Trophoblast cell (in vitro differentiated cells and primary cell): ENCODE results near the gene SLC4A4.

Experiments used
- DNase-seq, 2 donors: peaks; one replicate each; pipeline ENCODE4 v3.0.0-alpha.2; 2016
- H2AFZ ChIP-seq: 2 replicates; pipeline ENCODE4 v1.6.1; 2013; ENCODE audit warnings: low read length, moderate library complexity, mild to moderate bottlenecking; ENCODE audit not compliant: insufficient read depth, poor library complexity
- H2AK5ac ChIP-seq: 2 replicates; pipeline ENCODE4 v1.6.1; 2013; ENCODE audit warnings: mild to moderate bottlenecking, low read length
- H2BK120ac ChIP-seq: 2 replicates; pipeline ENCODE4 v1.6.1; 2013; ENCODE audit warnings: low read length, mild to moderate bottlenecking, moderate library complexity; ENCODE audit not compliant: insufficient read depth, poor library complexity
- H2BK12ac ChIP-seq: 2 replicates; pipeline ENCODE4 v1.6.1; 2013; ENCODE audit warnings: mild to moderate bottlenecking, low read length, moderate library complexity
- H2BK5ac ChIP-seq: 2 replicates; pipeline ENCODE4 v1.6.1; 2013; ENCODE audit warnings: low read length, low read depth, moderate library complexity, mild to moderate bottlenecking; ENCODE audit not compliant: poor library complexity
- H3K14ac ChIP-seq: 2 replicates; pipeline ENCODE4 v1.6.1; 2013; ENCODE audit warnings: mild to moderate bottlenecking, low read length
- H3K18ac ChIP-seq: 2 replicates; pipeline ENCODE4 v1.6.1; 2013; ENCODE audit warnings: mild to moderate bottlenecking, low read length
- H3K23ac ChIP-seq: 2 replicates; pipeline ENCODE4 v1.6.1; 2013; ENCODE audit warnings: low read length
- H3K27ac ChIP-seq: 2 replicates; pipeline ENCODE4 v1.5.1; 2013; ENCODE audit warnings: low read depth, mild to moderate bottlenecking, inconsistent platforms, low read length, moderate library complexity
- H3K27me3 ChIP-seq: 2 replicates; pipeline ENCODE4 v1.6.1; 2013; ENCODE audit warnings: inconsistent platforms, mild to moderate bottlenecking, low read length, moderate library complexity; ENCODE audit not compliant: insufficient read depth
- H3K36me3 ChIP-seq, 2 experiments: 1 replicate in 1 of 2; 2 replicates in 1 of 2; pipeline ENCODE4 v1.6.1; 2013; ENCODE audit warnings: low read length in 2 of 2, mild to moderate bottlenecking in 2 of 2, moderate library complexity in 1 of 2; ENCODE audit not compliant: insufficient read depth in 2 of 2, control insufficient read depth in 1 of 2
- H3K4ac ChIP-seq: 2 replicates; pipeline ENCODE4 v1.6.1; 2013; ENCODE audit warnings: low read depth, mild to moderate bottlenecking, low read length, moderate library complexity
- H3K4me1 ChIP-seq, 2 experiments: 1 replicate in 1 of 2; 2 replicates in 1 of 2; pipeline ENCODE4 v1.6.1; 2013; ENCODE audit warnings: low read length in 2 of 2, mild to moderate bottlenecking in 2 of 2, moderate library complexity in 1 of 2; ENCODE audit not compliant: insufficient read depth in 2 of 2, control insufficient read depth in 1 of 2
- H3K4me2 ChIP-seq: 2 replicates; pipeline ENCODE4 v1.6.1; 2013; ENCODE audit warnings: inconsistent platforms, mild to moderate bottlenecking, low read length, moderate library complexity
- H3K4me3 ChIP-seq: 2 replicates; pipeline ENCODE4 v1.5.1; 2013; ENCODE audit warnings: mild to moderate bottlenecking, low read depth, low read length, inconsistent platforms
- H3K79me1 ChIP-seq: one replicate; pipeline ENCODE4 v1.6.1; 2013; ENCODE audit warnings: low read length
- H3K79me2 ChIP-seq: 2 replicates; pipeline ENCODE4 v1.6.1; 2013; ENCODE audit warnings: low read length, mild to moderate bottlenecking; ENCODE audit not compliant: control insufficient read depth, insufficient read depth, poor library complexity
- H3K9ac ChIP-seq: 2 replicates; pipeline ENCODE4 v1.6.1; 2013; ENCODE audit warnings: mild to moderate bottlenecking, low read length
- H3K9me3 ChIP-seq: 2 replicates; pipeline ENCODE4 v1.6.1; 2013; ENCODE audit warnings: low read depth, mild to moderate bottlenecking, control low read depth, inconsistent platforms, low read length; ENCODE audit not compliant: insufficient read depth
- H4K12ac ChIP-seq: 2 replicates; pipeline ENCODE4 v1.6.1; 2013; ENCODE audit warnings: low read depth, mild to moderate bottlenecking, low read length, moderate library complexity
- H4K8ac ChIP-seq: 2 replicates; pipeline ENCODE4 v1.6.1; 2013; ENCODE audit warnings: low read depth, mild to moderate bottlenecking, low read length, moderate library complexity
- H4K91ac ChIP-seq: one replicate; pipeline ENCODE4 v1.6.1; 2013; ENCODE audit warnings: low read depth, mild to moderate bottlenecking, low read length, moderate library complexity
- WGBS: extraction: QIAGEN DNeasy Blood & Tissue Kit; methylation state at CpG from one replicate; pipeline ENCODE4 v1.1.7; 2013; ENCODE audit warnings: missing lambda C conversion rate; ENCODE audit not compliant: insufficient read length, insufficient coverage; ENCODE audit errors: extremely low coverage; 5-methylcytosine and 5-hydroxymethylcytosine counted together

Gene SLC4A4

DNA sequence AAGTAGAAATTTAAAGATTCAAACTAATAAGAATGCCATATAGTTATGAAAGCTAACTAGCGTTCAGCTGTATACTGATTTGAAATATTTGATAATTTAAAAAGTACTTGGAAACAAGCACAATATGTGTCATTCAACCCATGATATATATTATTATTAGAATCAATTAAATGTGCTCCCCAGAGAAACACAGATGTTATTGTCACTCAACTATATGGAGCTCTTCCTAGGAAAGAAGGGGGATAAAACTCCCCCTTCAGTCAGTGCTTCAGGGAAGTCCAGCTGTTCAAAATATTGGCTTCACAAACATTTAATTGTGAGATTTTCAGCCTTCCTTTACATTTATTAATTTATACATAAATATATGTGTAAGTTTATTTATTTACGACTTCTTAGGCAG is 135.9 kb downstream of the SLC4A4 start:
- no CpG with 5 or more reads among the region's 2 CpGs for WGBS

DNA sequence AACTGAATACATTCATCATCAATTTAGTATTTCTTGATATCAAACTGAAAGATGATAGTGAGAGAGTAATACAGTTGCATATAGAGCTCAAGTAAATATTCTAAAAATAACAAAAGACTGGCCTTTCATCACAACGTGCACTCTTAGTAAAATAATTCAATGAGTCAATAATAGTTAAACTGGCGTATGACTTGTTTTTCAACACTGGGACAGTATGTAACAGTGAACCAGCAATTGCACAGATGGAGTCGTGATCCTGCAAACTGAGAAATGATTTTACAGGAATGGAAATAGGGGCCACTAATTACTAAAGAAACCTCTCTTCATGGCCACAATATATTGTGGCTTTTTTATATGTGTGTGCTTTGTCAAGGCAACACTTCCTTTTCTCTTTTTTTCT is 137.4 kb downstream of the SLC4A4 start:
- WGBS, result no CpG with 5 or more reads among the region's 3 CpGs
- Histone ChIP-seq H3K4me3 (no peak overlapping the region), H3K18ac (no peak overlapping the region), H2AK5ac (no peak overlapping the region), H3K79me1 (no peaks in the 10 kb centered on the region), H2BK5ac (no peak overlapping the region), H3K4me1 (peaks cover 0 to 2% of the 10 kb centered on the region in 2 experiments), H3K27me3 (no peaks in the 10 kb centered on the region), H3K79me2 (no peaks in the 10 kb centered on the region), H3K9me3 (no peaks in the 10 kb centered on the region), H2BK120ac (no peak overlapping the region), H3K27ac (no peak overlapping the region), H3K23ac (no peak overlapping the region), H3K4ac (no peak overlapping the region), H3K36me3 (no peaks in the 10 kb centered on the region), H4K12ac (no peak overlapping the region), H3K4me2 (no peak overlapping the region), H4K91ac (no peak overlapping the region), H2AFZ (no peak overlapping the region), H2BK12ac (no peak overlapping the region), H4K8ac (no peak overlapping the region), H3K9ac (no peak overlapping the region), H3K14ac (no peak overlapping the region)
- DNase-seq, result no peak

More for the DNA sequence above, 135.9 kb downstream of the SLC4A4 start:
- H2BK12ac ChIP-seq, result no peak overlapping the region
- no peak overlapping the region for H4K91ac ChIP-seq
- H3K79me2 ChIP-seq, result no peaks in the 10 kb centered on the region
- H3K4me3 ChIP-seq, result no peak overlapping the region
- H3K9ac ChIP-seq, result no peak overlapping the region
- no peak overlapping the region for H4K12ac ChIP-seq
- no peak overlapping the region for H3K27ac ChIP-seq
- H3K9me3 ChIP-seq, result no peaks in the 10 kb centered on the region
- no peak overlapping the region for H3K23ac ChIP-seq
- no peak overlapping the region for H3K18ac ChIP-seq
- no peak overlapping the region for H2AFZ ChIP-seq
- no peak for DNase-seq
- no peak overlapping the region for H2BK5ac ChIP-seq
- no peak overlapping the region for H3K4me2 ChIP-seq
- no peaks in the 10 kb centered on the region for H3K79me1 ChIP-seq
- H4K8ac ChIP-seq, result no peak overlapping the region
- no peak overlapping the region for H3K4ac ChIP-seq
- no peak overlapping the region for H2BK120ac ChIP-seq
- H2AK5ac ChIP-seq, result no peak overlapping the region
- peaks cover 0 to 2% of the 10 kb centered on the region in 2 experiments for H3K4me1 ChIP-seq
- no peak overlapping the region for H3K14ac ChIP-seq
- no peaks in the 10 kb centered on the region for H3K27me3 ChIP-seq
- no peaks in the 10 kb centered on the region for H3K36me3 ChIP-seq

DNA sequence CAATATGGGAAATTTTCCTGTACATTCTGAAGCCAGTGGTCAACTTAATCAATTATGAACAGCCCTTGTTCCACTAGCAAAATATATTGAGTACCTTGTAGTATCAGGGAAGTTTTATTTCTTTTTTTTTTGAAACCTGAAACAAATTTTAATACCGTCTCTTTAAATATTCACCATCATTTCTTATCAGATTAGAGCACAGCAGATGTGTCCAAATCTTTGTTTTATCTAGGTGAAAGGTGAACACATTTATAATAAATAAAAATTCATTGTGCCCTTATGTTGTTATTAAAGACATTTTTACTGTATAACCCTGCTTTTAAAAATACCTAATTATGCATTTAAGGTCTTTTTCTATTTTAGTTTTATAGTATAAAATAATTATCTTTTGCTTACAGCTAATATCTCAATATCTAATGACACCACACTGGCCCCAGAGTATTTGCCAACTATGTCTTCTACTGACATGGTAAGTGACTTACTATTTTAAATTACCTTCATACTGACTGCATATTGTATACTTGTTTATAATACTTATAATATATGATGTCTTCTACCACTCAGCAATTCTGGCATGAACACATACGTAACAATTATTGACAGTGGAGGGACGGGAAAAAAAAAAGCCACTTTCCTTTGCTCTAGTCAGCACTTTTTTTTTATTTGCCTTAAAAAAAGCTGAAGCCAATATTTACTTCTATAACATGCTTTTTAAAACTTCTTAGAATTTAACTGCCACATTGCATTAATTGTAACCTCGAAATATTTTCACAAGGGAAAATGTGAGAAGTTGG is 147.9 kb downstream of the SLC4A4 start:
- Histone ChIP-seq H3K27ac (no peak overlapping the region), H2BK120ac (no peak overlapping the region), H4K12ac (no peak overlapping the region), H2BK12ac (no peak overlapping the region), H3K4me2 (no peak overlapping the region), H2BK5ac (no peak overlapping the region), H3K36me3 (no peaks in the 10 kb centered on the region), H4K8ac (no peak overlapping the region), H2AFZ (no peak overlapping the region), H3K27me3 (no peaks in the 10 kb centered on the region), H3K79me2 (no peaks in the 10 kb centered on the region), H3K23ac (no peak overlapping the region), H4K91ac (no peak overlapping the region), H2AK5ac (no peak overlapping the region), H3K4me3 (no peak overlapping the region), H3K18ac (no peak overlapping the region), H3K9me3 (no peaks in the 10 kb centered on the region), H3K14ac (no peak overlapping the region), H3K79me1 (no peaks in the 10 kb centered on the region), H3K9ac (no peak overlapping the region), H3K4me1 (no peaks in the 10 kb centered on the region), H3K4ac (no peak overlapping the region)
- no peak for DNase-seq
- no CpG with 5 or more reads among the region's 4 CpGs for WGBS

DNA sequence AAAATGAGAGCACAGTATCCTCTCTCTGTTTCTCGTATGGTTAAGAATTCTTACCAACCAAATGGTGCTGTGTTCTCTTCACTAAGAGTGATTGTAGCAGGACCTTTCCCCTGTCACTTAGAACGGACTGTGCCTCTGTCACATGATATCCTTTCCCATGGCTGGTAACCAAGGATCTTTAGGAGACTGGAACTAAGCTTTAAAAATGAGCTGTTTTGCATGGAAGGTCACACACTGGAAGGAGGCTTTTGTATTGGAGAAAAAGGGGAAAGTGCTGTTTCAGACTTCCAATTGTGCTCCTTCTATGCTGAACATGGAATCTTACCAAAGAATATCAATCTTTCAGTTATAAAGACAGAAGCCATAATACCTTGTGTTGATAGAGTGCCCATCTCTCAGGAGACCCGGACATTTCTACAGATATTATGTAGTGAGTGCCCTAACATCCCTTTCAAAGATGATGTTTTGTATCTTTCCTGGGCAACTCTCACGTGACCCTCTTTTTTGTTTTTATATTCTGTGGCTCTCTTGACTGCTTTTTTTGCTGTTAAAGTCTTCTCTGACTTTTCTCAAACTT is 148.6 kb downstream of the SLC4A4 start:
- Histone ChIP-seq H3K4me2 (no peak overlapping the region), H3K27me3 (no peaks in the 10 kb centered on the region), H2BK120ac (no peak overlapping the region), H2AK5ac (no peak overlapping the region), H3K4me1 (no peaks in the 10 kb centered on the region), H4K12ac (no peak overlapping the region), H3K79me2 (no peaks in the 10 kb centered on the region), H3K9ac (no peak overlapping the region), H3K23ac (no peak overlapping the region), H4K91ac (no peak overlapping the region), H3K14ac (no peak overlapping the region), H3K9me3 (no peaks in the 10 kb centered on the region), H3K4ac (no peak overlapping the region), H3K27ac (no peak overlapping the region), H4K8ac (no peak overlapping the region), H2BK5ac (no peak overlapping the region), H2BK12ac (no peak overlapping the region), H3K4me3 (no peak overlapping the region), H3K79me1 (no peaks in the 10 kb centered on the region), H3K18ac (no peak overlapping the region), H3K36me3 (no peaks in the 10 kb centered on the region), H2AFZ (no peak overlapping the region)
- no peak for DNase-seq
- WGBS, result no CpG with 5 or more reads among the region's 4 CpGs
